ENCODE results near the gene ABCA4. TPM values are rescaled to one million over a fixed set of nuclear protein-coding genes. Genes with fewer than 3 reads are reported as not detected.

Gene ABCA4
- total and polyA plus RNA-seq, 2 of the 8 experiments (the other 6 are each of a cell fraction or from before 2014, with no cell fraction given): 0.06 TPM; not detected in 1

DNA sequence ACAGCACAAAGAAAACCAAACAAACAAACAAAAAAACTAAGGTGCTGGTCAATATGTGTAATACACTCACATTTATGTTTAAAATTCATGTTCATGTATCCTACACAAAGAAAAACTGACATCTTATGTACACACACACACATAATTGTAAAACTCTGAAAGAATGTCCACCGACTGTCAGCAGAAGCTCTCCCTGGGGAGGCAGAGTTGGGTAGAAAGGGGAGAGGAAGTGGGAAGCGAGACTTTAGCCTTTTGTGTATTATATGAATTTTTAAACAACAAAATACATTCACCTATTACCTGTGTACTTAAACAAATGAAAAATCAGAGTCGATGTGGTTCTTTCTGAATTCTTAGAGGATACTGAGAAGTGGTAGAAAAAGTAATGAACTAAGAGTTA lies 88.3 kb downstream of the ABCA4 start:
- CTCF ChIA-PET (ENCODE audit: partially characterized antibody): interaction anchor here (2.9 to 38.0 kb wide), 4 partner anchors 9 to 302 kb away, joined by 11 to 807 read pairs (median 437); no protein-coding TSS in a partner anchor
- Histone ChIP-seq H3K4me1 (replicated peaks in 1 of 4; ENCODE audit: control insufficient read depth in 3 of 4, insufficient read depth in 4 of 4, low read length in 3 of 4) (no peaks in the 10 kb centered on the region; a peak in 1 of 7 replicates), H3K4me3 (ENCODE audit: extremely low read depth in 1 of 4, insufficient read depth in 2 of 4, low read depth in 3 of 4, low read length in 4 of 4) (no peak overlapping the region), H3K27me3 (replicated peaks in 1 of 4; ENCODE audit: control insufficient read depth in 3 of 4, extremely low read depth in 1 of 4, insufficient read depth in 3 of 4, low read length in 3 of 4) (no peaks in the 10 kb centered on the region; a peak in 1 of 7 replicates), H4K91ac (replicated peaks; ENCODE audit: insufficient read length, low read length) (no peak overlapping the region), H3K14ac (ENCODE audit: insufficient read length) (no peak overlapping the region), H2BK20ac (ENCODE audit: low read length) (no peak overlapping the region), H4K8ac (ENCODE audit: extremely low read depth, insufficient read depth, low read length) (no peak overlapping the region), H3K36me3 (ENCODE audit: control insufficient read depth in 2 of 4, insufficient read depth in 4 of 4, low read length in 3 of 4) (no peaks in the 10 kb centered on the region), H3K18ac (ENCODE audit: extremely low read depth, low read length) (no peak overlapping the region), H3K56ac (replicated peaks; ENCODE audit: insufficient read length, low read depth, low read length) (no peak overlapping the region), H3K4me2 (ENCODE audit: insufficient read depth in 1 of 2, low read depth in 2 of 2, low read length in 2 of 2) (no peak overlapping the region), H3K79me2 (ENCODE audit: control insufficient read depth in 1 of 2, insufficient read depth in 2 of 2, low read length in 2 of 2) (no peaks in the 10 kb centered on the region), H2BK15ac (ENCODE audit: low read length) (no peak overlapping the region), H4K5ac (ENCODE audit: insufficient read length, low read depth, low read length) (no peak overlapping the region), H2AK5ac (ENCODE audit: low read depth, low read length) (no peak overlapping the region), H3K27ac (ENCODE audit: low read depth, low read length) (no peak overlapping the region), H2BK12ac (ENCODE audit: low read depth, low read length) (no peak overlapping the region), H2BK120ac (replicated peaks; ENCODE audit: low read depth, low read length) (no peak overlapping the region), H3K23me2 (ENCODE audit: low read depth, low read length) (no peaks in the 10 kb centered on the region), H2BK5ac (ENCODE audit: low read depth, low read length) (no peak overlapping the region), H3K9ac (replicated peaks in 1 of 4; ENCODE audit: extremely low read depth in 1 of 4, low read depth in 3 of 4, low read length in 3 of 4) (no peak overlapping the region), H4K20me1 (replicated peaks in 1 of 2; ENCODE audit: control insufficient read depth in 1 of 2, insufficient read depth in 2 of 2, low read length in 2 of 2) (no peaks in the 10 kb centered on the region), H2AFZ (ENCODE audit: low read length) (no peak overlapping the region), H3K4ac (replicated peaks; ENCODE audit: insufficient read length, low read depth, low read length) (no peak overlapping the region), H3K23ac (ENCODE audit: insufficient read length) (no peak overlapping the region), H3K9me3 (ENCODE audit: insufficient read depth in 2 of 2, low read depth in 1 of 2, low read length in 1 of 2) (no peaks in the 10 kb centered on the region), H3K79me1 (ENCODE audit: low read depth, low read length) (no peaks in the 10 kb centered on the region)
- whole genome bisulfite sequencing, 2 experiments (ENCODE audit: extremely low coverage in 1 of 2, insufficient coverage in 1 of 2, insufficient read length in 1 of 2, insufficient replicate concordance in 2 of 2, low coverage in 1 of 2, low lambda C conversion rate in 2 of 2, missing lambda C conversion rate in 1 of 2): 84% methylated on average over 3 of the region's 3 CpGs; no CpG with 5 or more reads in 1 of the 2 experiments
- FAIRE-seq (no peak), DNase-seq (ENCODE audit: low read depth in 1 of 2, low spot score in 2 of 2) (no peak)
- POLR2A ChIA-PET (ENCODE audit: partially characterized antibody): no interaction called here
- no peak for TF ChIP-seq NRF1 (IDR thresholded peaks at IDR 0.05; ENCODE audit: low read depth, low read length)
- no peak for TF ChIP-seq EZH2 (IDR thresholded peaks at IDR 0.05; ENCODE audit: low read depth, low read length, severe bottlenecking)
- TF ChIP-seq CHD2 (IDR thresholded peaks at IDR 0.05; ENCODE audit: low read length): no peak
- TF ChIP-seq NANOG (IDR thresholded peaks at IDR 0.05; ENCODE audit: insufficient read depth, low read depth, low read length, poor library complexity, severe bottlenecking): no peak
- no peak for TF ChIP-seq SP4 (IDR thresholded peaks at IDR 0.05; ENCODE audit: low read length)
- no peak for TF ChIP-seq HDAC6 (IDR thresholded peaks at IDR 0.05; ENCODE audit: low read depth, low read length)
- no peak for TF ChIP-seq ZNF274 (IDR thresholded peaks at IDR 0.05; ENCODE audit: borderline replicate concordance, extremely low read depth, low read length)
- no peak for TF ChIP-seq RBBP5 (IDR thresholded peaks at IDR 0.05; ENCODE audit: borderline replicate concordance, low read depth, low read length)
- TF ChIP-seq HDAC2 (IDR thresholded peaks at IDR 0.05; ENCODE audit: borderline replicate concordance in 1 of 2, low read depth in 2 of 2, low read length in 2 of 2): no peak
- TF ChIP-seq TEAD4 (IDR thresholded peaks at IDR 0.05; ENCODE audit: low read depth, low read length): no peak
- TF ChIP-seq RNF2 (IDR thresholded peaks at IDR 0.05; ENCODE audit: borderline replicate concordance, low read depth, low read length, missing control alignments, poor library complexity, severe bottlenecking): no peak
- TF ChIP-seq TAF1 (IDR thresholded peaks at IDR 0.05; ENCODE audit: low read depth, low read length): no peak
- no peak for TF ChIP-seq MAFK (IDR thresholded peaks at IDR 0.05; ENCODE audit: low read depth, low read length)
- no peak for TF ChIP-seq GABPA (IDR thresholded peaks at IDR 0.05; ENCODE audit: borderline replicate concordance, insufficient read depth, low read length)
